MCF 10A (cell line): ENCODE results near the gene C1orf56. TPM values are rescaled to one million over a fixed set of nuclear protein-coding genes. Genes with fewer than 3 reads are reported as not detected.

Experiments
- BruUV-seq: library from RNA; stranded (reverse); fragments of 400-500 nt; replicated peaks from 2 replicates; lab custom pipeline; 2021; lab: Mats Ljungman, UMichigan
- CTCF ChIA-PET: fragments of 300-600 bp; sonication (Branson Sonifier 250); formaldehyde crosslinking; extraction: SDS; loops from one replicate; lab custom pipeline; 2021; ENCODE audit warnings: antibody characterized with exemption, inconsistent platforms; lab: Yijun Ruan, JAX
- POLR2A ChIA-PET: fragments of 300-600, 350-650 bp; sonication (Branson Sonifier 250); formaldehyde crosslinking; extraction: SDS; loops from one replicate; lab custom pipeline; 2020; ENCODE audit warnings: antibody characterized with exemption, inconsistent platforms; lab: Yijun Ruan, JAX
- DNase-seq: peaks from one replicate; pipeline ENCODE4 v3.0.0-alpha.2; 2018; ENCODE audit not compliant: unreplicated experiment
- H3K27ac Mint-ChIP-seq: one replicate; pipeline ENCODE4 v1.8.0; 2022; ENCODE audit warnings: mild to moderate bottlenecking, low read depth, mixed read lengths; ENCODE audit not compliant: unreplicated experiment
- H3K27me3 Mint-ChIP-seq: one replicate; pipeline ENCODE4 v1.8.0; 2022; ENCODE audit warnings: mixed read lengths; ENCODE audit not compliant: insufficient read depth, unreplicated experiment
- H3K36me3 Mint-ChIP-seq: one replicate; pipeline ENCODE4 v1.8.0; 2022; ENCODE audit warnings: mild to moderate bottlenecking, moderate library complexity, mixed read lengths; ENCODE audit not compliant: insufficient read depth, unreplicated experiment
- H3K4me1 Mint-ChIP-seq: one replicate; pipeline ENCODE4 v1.8.0; 2022; ENCODE audit warnings: mixed read lengths; ENCODE audit not compliant: insufficient read depth, unreplicated experiment
- H3K4me3 Mint-ChIP-seq: one replicate; pipeline ENCODE4 v1.8.0; 2022; ENCODE audit warnings: mild to moderate bottlenecking, moderate library complexity, mixed read lengths; ENCODE audit not compliant: unreplicated experiment
- H3K9me3 Mint-ChIP-seq: one replicate; pipeline ENCODE4 v1.8.0; 2022; ENCODE audit warnings: mixed read lengths; ENCODE audit not compliant: unreplicated experiment
- intact Hi-C: fragments of 100-400 bp; cut with micrococcal nuclease; formaldehyde crosslinking; loops from 2 replicates; pipeline ENCODE4 v1.14.1; 2022
- total RNA-seq: library from RNA; stranded (reverse); gene quantifications from 2 replicates; pipeline ENCODE4 v1.2.3, GENCODE V29; 2022
- TF ChIP-seq, protein P1 (sequence below): fragments of 200-600 bp; IDR thresholded peaks from one replicate; pipeline ENCODE4 v1.8.0; 2022; ENCODE audit warnings: antibody characterized with exemption, mild to moderate bottlenecking; ENCODE audit not compliant: unreplicated experiment

Gene C1orf56
- total RNA-seq, 1 experiment from 2014 or later, result 2.2 TPM

DNA sequence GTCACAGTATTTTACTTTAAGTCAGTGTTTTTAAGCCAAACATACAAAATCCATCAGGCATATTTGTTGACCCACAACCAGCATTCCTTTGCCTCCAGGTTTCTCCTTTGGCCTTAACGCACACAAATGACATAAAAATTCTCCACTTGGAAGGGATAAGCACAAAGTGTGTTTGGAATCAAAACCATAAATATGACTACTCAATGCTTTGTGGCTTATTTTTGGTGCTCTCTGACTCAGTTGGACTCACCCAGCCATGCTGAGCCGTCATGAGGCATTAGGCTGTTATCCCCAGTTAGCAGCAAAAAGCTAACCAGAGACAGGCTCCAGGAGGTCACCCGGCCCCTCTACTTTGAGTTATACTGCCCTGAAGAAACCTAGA is 38.4 kb upstream of the C1orf56 start:
- Mint-ChIP-seq H3K36me3 (peaks cover 16% of the 10 kb centered on the region), H3K27ac (peak overlapping the region; percentile 99), H3K4me1 (peaks cover 35% of the 10 kb centered on the region), H3K27me3 (no peaks in the 10 kb centered on the region), H3K4me3 (peak overlapping the region; percentile 94), H3K9me3 (no peaks in the 10 kb centered on the region)
- ChIA-PET CTCF (interaction anchor here (1.1 to 1.9 kb wide), 3 partner anchors 13 to 148 kb away, joined by 3 to 8 read pairs (median 4); no protein-coding TSS in a partner anchor), POLR2A (interaction anchor here (0.9 to 2.9 kb wide), 5 partner anchors 13 to 186 kb away, joined by 3 to 16 read pairs (median 3); partner anchors contain the start of genes CDC42SE1 and MLLT11)
- TF ChIP-seq, protein P1, sequence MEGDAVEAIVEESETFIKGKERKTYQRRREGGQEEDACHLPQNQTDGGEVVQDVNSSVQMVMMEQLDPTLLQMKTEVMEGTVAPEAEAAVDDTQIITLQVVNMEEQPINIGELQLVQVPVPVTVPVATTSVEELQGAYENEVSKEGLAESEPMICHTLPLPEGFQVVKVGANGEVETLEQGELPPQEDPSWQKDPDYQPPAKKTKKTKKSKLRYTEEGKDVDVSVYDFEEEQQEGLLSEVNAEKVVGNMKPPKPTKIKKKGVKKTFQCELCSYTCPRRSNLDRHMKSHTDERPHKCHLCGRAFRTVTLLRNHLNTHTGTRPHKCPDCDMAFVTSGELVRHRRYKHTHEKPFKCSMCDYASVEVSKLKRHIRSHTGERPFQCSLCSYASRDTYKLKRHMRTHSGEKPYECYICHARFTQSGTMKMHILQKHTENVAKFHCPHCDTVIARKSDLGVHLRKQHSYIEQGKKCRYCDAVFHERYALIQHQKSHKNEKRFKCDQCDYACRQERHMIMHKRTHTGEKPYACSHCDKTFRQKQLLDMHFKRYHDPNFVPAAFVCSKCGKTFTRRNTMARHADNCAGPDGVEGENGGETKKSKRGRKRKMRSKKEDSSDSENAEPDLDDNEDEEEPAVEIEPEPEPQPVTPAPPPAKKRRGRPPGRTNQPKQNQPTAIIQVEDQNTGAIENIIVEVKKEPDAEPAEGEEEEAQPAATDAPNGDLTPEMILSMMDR, result no peak
- intact Hi-C loops, result loop anchor here (5.0 kb wide), 2 partner anchors 48 to 447 kb away; partner anchors contain the start of gene CDC42SE1
- DNase-seq, result no peak
- BruUV-seq, result no TSS peak

DNA sequence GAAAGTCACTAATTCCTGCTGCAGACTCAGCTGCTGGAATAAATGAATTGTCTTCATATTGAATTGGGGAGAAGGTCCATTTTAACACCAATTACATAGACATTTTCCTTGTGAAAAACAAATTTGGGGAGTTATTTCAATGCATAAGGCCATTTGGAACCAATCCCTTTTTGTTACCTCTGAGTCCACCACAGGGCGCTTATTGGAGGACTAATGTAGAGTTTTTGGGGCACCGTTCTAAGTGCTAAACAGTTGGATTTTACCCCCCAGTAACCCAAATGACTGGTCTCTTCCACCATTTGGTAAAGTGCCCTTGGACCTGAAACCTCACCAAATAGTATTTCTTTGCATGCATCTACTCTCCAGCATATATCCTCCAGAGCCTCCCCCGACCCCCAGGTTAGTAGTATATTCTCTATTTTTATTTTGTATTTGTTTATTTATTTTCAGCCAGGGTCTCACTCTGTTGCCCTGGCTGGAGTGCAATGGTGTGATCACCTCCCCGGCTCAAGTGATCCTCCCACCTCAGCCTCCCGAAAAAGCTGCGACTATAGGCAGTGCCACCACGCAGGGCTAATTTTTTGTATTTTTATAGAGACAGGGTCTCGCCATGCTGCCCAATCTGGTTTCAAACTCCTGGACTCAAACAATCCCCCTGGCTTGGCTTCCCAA is 37.7 kb upstream of the C1orf56 start:
- DNase-seq, result no peak
- Mint-ChIP-seq H3K9me3 (no peaks in the 10 kb centered on the region), H3K36me3 (peaks cover 20% of the 10 kb centered on the region), H3K27ac (no peak overlapping the region), H3K4me3 (peak overlapping the region; percentile 94), H3K4me1 (peaks cover 35% of the 10 kb centered on the region), H3K27me3 (no peaks in the 10 kb centered on the region)
- no TSS peak for BruUV-seq
- intact Hi-C loops, result loop anchor here (5.0 kb wide), 2 partner anchors 47 to 448 kb away; partner anchors contain the start of gene CDC42SE1
- ChIA-PET CTCF (interaction anchor here (0.5 to 1.9 kb wide), 7 partner anchors 14 to 391 kb away, joined by 3 to 8 read pairs (median 3); partner anchors contain the start of gene MLLT11), POLR2A (interaction anchor here (0.6 to 2.9 kb wide), 7 partner anchors 14 to 504 kb away, joined by 3 to 16 read pairs (median 3); partner anchors contain the start of genes CDC42SE1 and MLLT11)
- TF ChIP-seq, protein P1, result no peak

DNA sequence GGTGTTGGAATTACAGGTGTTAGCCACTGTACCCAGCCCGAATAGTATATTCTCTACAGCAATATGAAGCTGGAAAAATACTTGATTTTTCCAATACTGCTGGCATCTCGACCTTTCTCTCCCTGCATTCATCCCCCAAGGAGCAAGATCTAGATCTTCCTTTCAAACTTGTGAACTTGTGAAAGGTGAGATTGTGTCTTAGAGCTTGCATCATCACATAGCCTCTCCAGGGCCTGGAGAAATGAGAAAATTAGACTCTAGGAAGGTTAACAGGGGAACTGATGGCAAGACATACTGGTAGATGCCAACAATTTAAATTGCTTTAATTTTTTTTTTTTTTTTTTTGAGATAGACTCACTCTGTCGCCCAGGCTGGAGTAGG is 37.2 kb upstream of the C1orf56 start:
- CTCF ChIA-PET, result interaction anchor here (0.6 to 1.6 kb wide), 6 partner anchors 14 to 391 kb away, joined by 3 to 9 read pairs (median 4); no protein-coding TSS in a partner anchor

More for the DNA sequence above, 37.2 kb upstream of the C1orf56 start:
- BruUV-seq, result no TSS peak
- no peaks in the 10 kb centered on the region for H3K9me3 Mint-ChIP-seq
- TF ChIP-seq, protein P1, result no peak
- no peak overlapping the region for H3K4me3 Mint-ChIP-seq
- intact Hi-C loops, result no loop called here
- no peak overlapping the region for H3K27ac Mint-ChIP-seq
- DNase-seq, result no peak
- peaks cover 33% of the 10 kb centered on the region for H3K4me1 Mint-ChIP-seq
- no peaks in the 10 kb centered on the region for H3K27me3 Mint-ChIP-seq
- POLR2A ChIA-PET, result interaction anchor here (0.6 to 2.9 kb wide), 3 partner anchors 24 to 504 kb away, joined by 3 to 16 read pairs (median 4); partner anchors contain the start of genes CDC42SE1 and MLLT11
- peaks cover 25% of the 10 kb centered on the region for H3K36me3 Mint-ChIP-seq
